Muscle of arm (tissue), 14 donors: ENCODE data around the gene ZCCHC18. TPM values are rescaled to one million over a fixed set of nuclear protein-coding genes. Genes with fewer than 3 reads are reported as not detected.
A peak's percentile ranks its signal among the peaks of the same experiment; 100 is the strongest.
"Not testable (repeated sequence)": the region's sequence is repeated elsewhere in the genome, so short reads cannot be mapped to it uniquely, and the experiment has no call there.

Source experiments
- DNase-seq: peaks from one replicate; pipeline ENCODE4 v3.0.0-alpha.2; 2013
- long read RNA-seq, 11 donors: transcript quantifications; one replicate each; lab custom pipeline, GENCODE V29; 2026
- polyA plus RNA-seq, 12 donors: library from polyadenylated mRNA; unstranded; fragments of 120-200 nt; gene quantifications; one replicate each; pipeline ENCODE4 v1.2.1, GENCODE V29; 2013; ENCODE audit not compliant: insufficient read length in 12 of 12

The ZCCHC18 gene
- 1 to 10 TPM in 10 of 12 donors, not detected in 2; 1.8 to 3.1 (median 2.4) TPM for polyA plus RNA-seq
- long read RNA-seq, donor 1, partial matches to known transcripts = 0 of 3 reads
- long read RNA-seq, donor 1, other reads (novel, unspliced or antisense) = 0 of 3 reads
- long read RNA-seq, donor 2 = 0 reads
- long read RNA-seq, donor 3 = 0 reads
- long read RNA-seq, donor 4 = 0 reads
- long read RNA-seq, donor 5, partial matches to known transcripts = 8 of 9 reads
- long read RNA-seq, donor 5, other reads (novel, unspliced or antisense) = 0 of 9 reads
- long read RNA-seq, donor 6, partial matches to known transcripts = 0 of 1 reads
- long read RNA-seq, donor 6, other reads (novel, unspliced or antisense) = 0 of 1 reads
- long read RNA-seq, donor 7 = 0 reads
- long read RNA-seq, donor 8, partial matches to known transcripts = 0 of 1 reads
- long read RNA-seq, donor 8, other reads (novel, unspliced or antisense) = 0 of 1 reads
- long read RNA-seq, donor 9, partial matches to known transcripts = 0 of 1 reads
- long read RNA-seq, donor 9, other reads (novel, unspliced or antisense) = 0 of 1 reads
- long read RNA-seq, donor 10, partial matches to known transcripts = 0 of 1 reads
- long read RNA-seq, donor 10, other reads (novel, unspliced or antisense) = 0 of 1 reads
- long read RNA-seq, donor 11, partial matches to known transcripts = 0 of 1 reads
- long read RNA-seq, donor 11, other reads (novel, unspliced or antisense) = 0 of 1 reads

- peak; percentile 62 for DNase-seq
These were observed at the start of gene ZCCHC18 for GRCh38 chrX:104112326-104112951. TSS of gene ZCCHC18 (plus strand) at chrX:104112523. CDS start at chrX:104114112, 1,589 bp downstream.

- DNase-seq = not testable (repeated sequence)
These were observed 49.7 kb upstream of the ZCCHC18 start for GRCh38 chrX:104062636-104063035.

GRCh38 chrX:104075778-104076445, 36.4 kb upstream of the ZCCHC18 start, which contains the start of gene TMSB15C:
TSS of gene TMSB15C (minus strand) at chrX:104076236.
- not testable (repeated sequence) for DNase-seq

- DNase-seq = not testable (repeated sequence)
These were observed 34.5 kb upstream of the ZCCHC18 start for GRCh38 chrX:104077854-104078253.

- DNase-seq = no peak
These were observed 28.3 kb upstream of the ZCCHC18 start for GRCh38 chrX:104084063-104084462.

- DNase-seq = no peak
These were observed 27.6 kb upstream of the ZCCHC18 start for GRCh38 chrX:104084534-104085277.

GRCh38 chrX:104085477-104085876, 26.8 kb upstream of the ZCCHC18 start:
- DNase-seq = no peak

- no peak for DNase-seq
These were observed 26.4 kb upstream of the ZCCHC18 start for GRCh38 chrX:104085919-104086318.

GRCh38 chrX:104098151-104098808, 14.0 kb upstream of the ZCCHC18 start:
- DNase-seq = peak; percentile 52

- no peak for DNase-seq
These were observed 13.4 kb upstream of the ZCCHC18 start for GRCh38 chrX:104098919-104099318.

GRCh38 chrX:104104676-104105075, 7.6 kb upstream of the ZCCHC18 start:
- no peak for DNase-seq

GRCh38 chrX:104105330-104106262, 6.7 kb upstream of the ZCCHC18 start:
- no peak for DNase-seq

GRCh38 chrX:104108955-104109354, 3.4 kb upstream of the ZCCHC18 start:
- DNase-seq = no peak

- not testable (repeated sequence) for DNase-seq
These were observed 1.7 kb upstream of the ZCCHC18 start for GRCh38 chrX:104110491-104111240.

- DNase-seq = peak; percentile 21
These were observed 1.1 kb downstream of the ZCCHC18 start for GRCh38 chrX:104113222-104113965.

- no peak for DNase-seq
These were observed 5.4 kb downstream of the ZCCHC18 start for GRCh38 chrX:104117759-104118158.

- DNase-seq = no peak
These were observed 6.4 kb downstream of the ZCCHC18 start for GRCh38 chrX:104118765-104119164.

- DNase-seq = no peak
These were observed 10.5 kb downstream of the ZCCHC18 start for GRCh38 chrX:104122829-104123228.
